GM23338 (cell line): ENCODE data around the gene MADCAM1. TPM values are rescaled to one million over a fixed set of nuclear protein-coding genes. Genes with fewer than 3 reads are reported as not detected.

Source experiments
- ATAC-seq: fragments of 200-7000 bp; cut with Tn5 transposase; 3 replicates; pipeline ENCODE4 v1.9.1; 2020
- DNase-seq: peaks from one replicate; pipeline ENCODE4 v3.0.0-alpha.2; 2015; ENCODE audit warnings: low spot score
- H2AFZ ChIP-seq: fragments of 200-600 bp; sonication (generic); 2 replicates; pipeline ENCODE4 v1.8.0; 2016; ENCODE audit warnings: antibody characterized with exemption, mild to moderate bottlenecking, moderate library complexity
- H3F3A ChIP-seq: fragments of 200-600 bp; sonication (generic); replicated peaks from 2 replicates; pipeline ENCODE4 v1.8.0; 2017; ENCODE audit warnings: antibody characterized with exemption, mixed run types, low read depth
- H3K27ac ChIP-seq: fragments of 200-600 bp; sonication (generic); 2 replicates; pipeline ENCODE4 v1.6.1; 2016; ENCODE audit warnings: low read depth
- H3K27me3 ChIP-seq: fragments of 200-600 bp; sonication (generic); 2 replicates; pipeline ENCODE4 v1.8.0; 2016; ENCODE audit warnings: mild to moderate bottlenecking, mixed run types, moderate library complexity; ENCODE audit not compliant: insufficient read depth
- H3K36me3 ChIP-seq: fragments of 200-600 bp; sonication (generic); 2 replicates; pipeline ENCODE4 v1.8.0; 2016; ENCODE audit warnings: mild to moderate bottlenecking; ENCODE audit not compliant: insufficient read depth
- H3K4me1 ChIP-seq: fragments of 200-600 bp; sonication (generic); 2 replicates; pipeline ENCODE4 v1.8.0; 2016; ENCODE audit warnings: mild to moderate bottlenecking, moderate library complexity; ENCODE audit not compliant: insufficient read depth
- H3K4me2 ChIP-seq: fragments of 200-600 bp; sonication (generic); 2 replicates; pipeline ENCODE4 v1.7.1; 2017; ENCODE audit warnings: mixed run types
- H3K4me3 ChIP-seq: fragments of 200-600 bp; sonication (generic); 2 replicates; pipeline ENCODE4 v1.6.1; 2016; ENCODE audit warnings: mixed run types
- H3K79me2 ChIP-seq: fragments of 200-600 bp; sonication (generic); replicated peaks from 2 replicates; pipeline ENCODE4 v1.8.0; 2017; ENCODE audit warnings: mild to moderate bottlenecking; ENCODE audit not compliant: insufficient read depth
- H3K9me2 ChIP-seq: fragments of 200-600 bp; sonication (generic); 2 replicates; pipeline ENCODE4 v1.8.0; 2017; ENCODE audit not compliant: insufficient read depth
- H4K20me1 ChIP-seq: fragments of 200-600 bp; sonication (generic); replicated peaks from 2 replicates; pipeline ENCODE4 v1.8.0; 2017; ENCODE audit warnings: mild to moderate bottlenecking; ENCODE audit not compliant: insufficient read depth
- H3K27ac Mint-ChIP-seq: 2 replicates; pipeline ENCODE4 v1.8.0; 2020; ENCODE audit warnings: inconsistent platforms, mild to moderate bottlenecking, moderate library complexity, mixed read lengths
- H3K27me3 Mint-ChIP-seq: 3 replicates; pipeline ENCODE4 v1.8.0; 2022; ENCODE audit warnings: low read depth, mild to moderate bottlenecking, moderate library complexity, mixed read lengths, inconsistent platforms; ENCODE audit not compliant: insufficient read depth, poor library complexity
- H3K36me3 Mint-ChIP-seq: 3 replicates; pipeline ENCODE4 v1.8.0; 2021; ENCODE audit warnings: low read depth, mild to moderate bottlenecking, inconsistent platforms, moderate library complexity, mixed read lengths
- H3K4me1 Mint-ChIP-seq: 3 replicates; pipeline ENCODE4 v1.8.0; 2020; ENCODE audit warnings: mild to moderate bottlenecking, inconsistent platforms, mixed read lengths
- H3K4me3 Mint-ChIP-seq: 3 replicates; pipeline ENCODE4 v1.8.0; 2021; ENCODE audit warnings: moderate library complexity, mild to moderate bottlenecking, inconsistent platforms, mixed read lengths
- H3K9me3 Mint-ChIP-seq: 3 replicates; pipeline ENCODE4 v1.8.0; 2020; ENCODE audit warnings: moderate library complexity, mild to moderate bottlenecking, inconsistent platforms, mixed read lengths
- CREB1 ChIP-seq: fragments of 250-450 bp; sonication (Bioruptor Pico); IDR thresholded peaks from 2 replicates; pipeline ENCODE4 v1.5.0; 2020; ENCODE audit warnings: low read depth, mild to moderate bottlenecking, moderate library complexity
- EZH2 ChIP-seq: fragments of 200-600 bp; sonication (generic); IDR thresholded peaks from one replicate; pipeline ENCODE4 v1.8.0; 2017; ENCODE audit warnings: antibody characterized with exemption, mild to moderate bottlenecking, low read depth; ENCODE audit not compliant: unreplicated experiment
- EZH2phosphoT487 ChIP-seq: fragments of 200-600 bp; sonication (generic); IDR thresholded peaks from one replicate; pipeline ENCODE4 v1.8.1; 2018; ENCODE audit warnings: antibody characterized with exemption; ENCODE audit not compliant: unreplicated experiment
- JUNB ChIP-seq: IDR thresholded peaks from one replicate; pipeline ENCODE4 v1.6.1; 2016; ENCODE audit warnings: antibody characterized with exemption; ENCODE audit not compliant: unreplicated experiment
- NANOG ChIP-seq: IDR thresholded peaks from 2 replicates; pipeline ENCODE4 v1.6.1; 2016; ENCODE audit warnings: antibody characterized with exemption, borderline replicate concordance
- POLR2AphosphoS5 ChIP-seq: IDR thresholded peaks from 2 replicates; pipeline ENCODE4 v1.6.1; 2016; ENCODE audit warnings: antibody characterized with exemption, low read depth
- STAT1 ChIP-seq: IDR thresholded peaks from one replicate; pipeline ENCODE4 v1.6.1; 2016; ENCODE audit warnings: antibody characterized with exemption; ENCODE audit not compliant: unreplicated experiment
- ZNF114 ChIP-seq: fragments of 250-450 bp; sonication (Bioruptor Pico); IDR thresholded peaks from 2 replicates; pipeline ENCODE4 v1.5.0; 2020; ENCODE audit warnings: mild to moderate bottlenecking, moderate library complexity
- ZNF331 ChIP-seq: fragments of 250-450 bp; sonication (Bioruptor Pico); IDR thresholded peaks from 2 replicates; pipeline ENCODE4 v1.5.0; 2020; ENCODE audit warnings: low read depth, mild to moderate bottlenecking, moderate library complexity
- polyA plus RNA-seq: library from polyadenylated mRNA; unstranded; fragments of >200 nt; fragmentation: Nextera tagmentation; extraction: Ambion mirVana; gene quantifications from 2 replicates; pipeline ENCODE4 v1.2.1, GENCODE V29; 2016
- total RNA-seq: library from RNA; depleted of rRNA; stranded (reverse); fragments of >200 nt; shearing (Covaris generic); gene quantifications from 2 replicates; pipeline ENCODE4 v1.2.3, GENCODE V29; 2014
- TF ChIP-seq, protein P1 (sequence below): IDR thresholded peaks from one replicate; pipeline ENCODE4 v1.6.1; 2018; ENCODE audit warnings: antibody characterized with exemption; ENCODE audit not compliant: unreplicated experiment
- TF ChIP-seq, protein P2 (sequence below): IDR thresholded peaks from 2 replicates; pipeline ENCODE4 v1.6.1; 2016; ENCODE audit warnings: antibody characterized with exemption
- TF ChIP-seq, protein P3 (sequence below), 2 experiments: fragments of 200-600 bp in 1 of 2; sonication (generic) in 1 of 2; conservative IDR thresholded peaks; 2 replicates each; pipeline versions ENCODE4 v1.5.1 to v1.6.1; 2016 to 2017; ENCODE audit warnings: antibody characterized with exemption in 2 of 2, low read depth in 2 of 2, mild to moderate bottlenecking in 2 of 2, moderate library complexity in 1 of 2
- TF ChIP-seq, protein P4 (sequence below): fragments of 250-450 bp; sonication (Bioruptor Pico); IDR thresholded peaks from 2 replicates; pipeline ENCODE4 v1.5.0; 2020; ENCODE audit warnings: mild to moderate bottlenecking, moderate library complexity

The MADCAM1 gene
- total and polyA plus RNA-seq, 2 experiments from 2014 or later, result 2.1 to 2.5 TPM

DNA sequence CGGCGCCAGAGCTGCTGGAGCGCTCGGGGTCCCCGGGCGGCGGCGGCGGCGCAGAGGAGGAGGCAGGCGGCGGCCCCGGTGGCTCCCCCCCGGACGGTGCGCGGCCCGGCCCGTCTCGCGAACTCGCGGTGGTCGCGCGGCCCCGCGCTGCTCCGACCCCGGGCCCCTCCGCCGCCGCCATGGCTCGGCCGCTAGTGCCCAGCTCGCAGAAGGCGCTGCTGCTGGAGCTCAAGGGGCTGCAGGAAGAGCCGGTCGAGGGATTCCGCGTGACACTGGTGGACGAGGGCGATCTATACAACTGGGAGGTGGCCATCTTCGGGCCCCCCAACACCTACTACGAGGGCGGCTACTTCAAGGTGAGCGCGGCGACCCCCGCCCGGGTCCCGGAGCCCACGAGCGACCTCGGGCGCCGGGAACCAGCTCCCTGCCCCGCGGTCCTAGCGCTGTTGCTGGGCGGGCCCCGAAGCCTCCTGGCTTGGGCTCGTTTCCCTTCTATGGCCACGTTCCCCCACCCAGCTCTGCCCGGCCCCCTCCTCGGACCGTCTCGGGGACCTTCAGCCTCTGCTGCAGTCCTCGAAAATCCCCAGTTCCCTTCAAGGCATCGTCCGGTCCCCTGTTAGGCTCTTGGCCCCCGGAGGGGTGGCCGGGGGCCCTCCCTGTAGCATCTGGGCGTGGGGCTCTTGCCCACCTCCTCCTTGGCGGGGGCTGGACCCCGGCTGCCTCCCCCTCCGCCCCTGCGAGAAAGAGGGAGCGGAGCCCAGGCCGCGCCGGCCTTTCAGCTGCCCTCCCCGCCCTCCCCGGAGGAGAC lies 35.7 kb downstream of the MADCAM1 start, which contains the start of gene CDC34:
TSS of gene CDC34 (plus strand) at position 8 of the 808 bp plus-strand sequence. CDS start at position 180, 172 bp downstream.
- H3K27ac Mint-ChIP-seq, result peak within 1 kb of the TSS; percentile 92

More for the DNA sequence above, 35.7 kb downstream of the MADCAM1 start, which contains the start of gene CDC34:
- H3K4me2 ChIP-seq, result peak within 1 kb of the TSS; percentile 94
- no peaks in the 10 kb centered on the region for H3K27me3 ChIP-seq
- Mint-ChIP-seq H3K9me3 (0 out of 3 replicates have a peak, but pooled peaks cover 2% of the 10 kb centered on the region), H3K36me3 (peaks cover 10% of the 10 kb centered on the region; the same call in 2 of the 3 replicates), H3K27me3 (peaks cover 16% of the 10 kb centered on the region), H3K4me1 (peaks cover 9% of the 10 kb centered on the region), H3K4me3 (peak within 1 kb of the TSS; percentile 87)
- peaks cover 17% of the 10 kb centered on the region for H4K20me1 ChIP-seq
- no peak for TF ChIP-seq CREB1 (CRISPR knock-in tag)
- TF ChIP-seq, protein P1, sequence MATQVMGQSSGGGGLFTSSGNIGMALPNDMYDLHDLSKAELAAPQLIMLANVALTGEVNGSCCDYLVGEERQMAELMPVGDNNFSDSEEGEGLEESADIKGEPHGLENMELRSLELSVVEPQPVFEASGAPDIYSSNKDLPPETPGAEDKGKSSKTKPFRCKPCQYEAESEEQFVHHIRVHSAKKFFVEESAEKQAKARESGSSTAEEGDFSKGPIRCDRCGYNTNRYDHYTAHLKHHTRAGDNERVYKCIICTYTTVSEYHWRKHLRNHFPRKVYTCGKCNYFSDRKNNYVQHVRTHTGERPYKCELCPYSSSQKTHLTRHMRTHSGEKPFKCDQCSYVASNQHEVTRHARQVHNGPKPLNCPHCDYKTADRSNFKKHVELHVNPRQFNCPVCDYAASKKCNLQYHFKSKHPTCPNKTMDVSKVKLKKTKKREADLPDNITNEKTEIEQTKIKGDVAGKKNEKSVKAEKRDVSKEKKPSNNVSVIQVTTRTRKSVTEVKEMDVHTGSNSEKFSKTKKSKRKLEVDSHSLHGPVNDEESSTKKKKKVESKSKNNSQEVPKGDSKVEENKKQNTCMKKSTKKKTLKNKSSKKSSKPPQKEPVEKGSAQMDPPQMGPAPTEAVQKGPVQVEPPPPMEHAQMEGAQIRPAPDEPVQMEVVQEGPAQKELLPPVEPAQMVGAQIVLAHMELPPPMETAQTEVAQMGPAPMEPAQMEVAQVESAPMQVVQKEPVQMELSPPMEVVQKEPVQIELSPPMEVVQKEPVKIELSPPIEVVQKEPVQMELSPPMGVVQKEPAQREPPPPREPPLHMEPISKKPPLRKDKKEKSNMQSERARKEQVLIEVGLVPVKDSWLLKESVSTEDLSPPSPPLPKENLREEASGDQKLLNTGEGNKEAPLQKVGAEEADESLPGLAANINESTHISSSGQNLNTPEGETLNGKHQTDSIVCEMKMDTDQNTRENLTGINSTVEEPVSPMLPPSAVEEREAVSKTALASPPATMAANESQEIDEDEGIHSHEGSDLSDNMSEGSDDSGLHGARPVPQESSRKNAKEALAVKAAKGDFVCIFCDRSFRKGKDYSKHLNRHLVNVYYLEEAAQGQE, result no peak
- TF ChIP-seq EZH2, result no peak
- no peak for TF ChIP-seq ZNF114 (CRISPR knock-in tag)
- TF ChIP-seq STAT1, result no peak
- TF ChIP-seq POLR2AphosphoS5, result no peak
- TF ChIP-seq, protein P2, sequence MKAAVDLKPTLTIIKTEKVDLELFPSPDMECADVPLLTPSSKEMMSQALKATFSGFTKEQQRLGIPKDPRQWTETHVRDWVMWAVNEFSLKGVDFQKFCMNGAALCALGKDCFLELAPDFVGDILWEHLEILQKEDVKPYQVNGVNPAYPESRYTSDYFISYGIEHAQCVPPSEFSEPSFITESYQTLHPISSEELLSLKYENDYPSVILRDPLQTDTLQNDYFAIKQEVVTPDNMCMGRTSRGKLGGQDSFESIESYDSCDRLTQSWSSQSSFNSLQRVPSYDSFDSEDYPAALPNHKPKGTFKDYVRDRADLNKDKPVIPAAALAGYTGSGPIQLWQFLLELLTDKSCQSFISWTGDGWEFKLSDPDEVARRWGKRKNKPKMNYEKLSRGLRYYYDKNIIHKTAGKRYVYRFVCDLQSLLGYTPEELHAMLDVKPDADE, result no peak
- no peak for TF ChIP-seq NANOG
- TF ChIP-seq, protein P3, sequence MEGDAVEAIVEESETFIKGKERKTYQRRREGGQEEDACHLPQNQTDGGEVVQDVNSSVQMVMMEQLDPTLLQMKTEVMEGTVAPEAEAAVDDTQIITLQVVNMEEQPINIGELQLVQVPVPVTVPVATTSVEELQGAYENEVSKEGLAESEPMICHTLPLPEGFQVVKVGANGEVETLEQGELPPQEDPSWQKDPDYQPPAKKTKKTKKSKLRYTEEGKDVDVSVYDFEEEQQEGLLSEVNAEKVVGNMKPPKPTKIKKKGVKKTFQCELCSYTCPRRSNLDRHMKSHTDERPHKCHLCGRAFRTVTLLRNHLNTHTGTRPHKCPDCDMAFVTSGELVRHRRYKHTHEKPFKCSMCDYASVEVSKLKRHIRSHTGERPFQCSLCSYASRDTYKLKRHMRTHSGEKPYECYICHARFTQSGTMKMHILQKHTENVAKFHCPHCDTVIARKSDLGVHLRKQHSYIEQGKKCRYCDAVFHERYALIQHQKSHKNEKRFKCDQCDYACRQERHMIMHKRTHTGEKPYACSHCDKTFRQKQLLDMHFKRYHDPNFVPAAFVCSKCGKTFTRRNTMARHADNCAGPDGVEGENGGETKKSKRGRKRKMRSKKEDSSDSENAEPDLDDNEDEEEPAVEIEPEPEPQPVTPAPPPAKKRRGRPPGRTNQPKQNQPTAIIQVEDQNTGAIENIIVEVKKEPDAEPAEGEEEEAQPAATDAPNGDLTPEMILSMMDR (conservative IDR thresholded peaks at IDR 0.05; ENCODE audit: low read depth in 2 of 2), result no peak
- TF ChIP-seq EZH2phosphoT487, result no peak
- no peak for TF ChIP-seq ZNF331
- TF ChIP-seq, protein P4, sequence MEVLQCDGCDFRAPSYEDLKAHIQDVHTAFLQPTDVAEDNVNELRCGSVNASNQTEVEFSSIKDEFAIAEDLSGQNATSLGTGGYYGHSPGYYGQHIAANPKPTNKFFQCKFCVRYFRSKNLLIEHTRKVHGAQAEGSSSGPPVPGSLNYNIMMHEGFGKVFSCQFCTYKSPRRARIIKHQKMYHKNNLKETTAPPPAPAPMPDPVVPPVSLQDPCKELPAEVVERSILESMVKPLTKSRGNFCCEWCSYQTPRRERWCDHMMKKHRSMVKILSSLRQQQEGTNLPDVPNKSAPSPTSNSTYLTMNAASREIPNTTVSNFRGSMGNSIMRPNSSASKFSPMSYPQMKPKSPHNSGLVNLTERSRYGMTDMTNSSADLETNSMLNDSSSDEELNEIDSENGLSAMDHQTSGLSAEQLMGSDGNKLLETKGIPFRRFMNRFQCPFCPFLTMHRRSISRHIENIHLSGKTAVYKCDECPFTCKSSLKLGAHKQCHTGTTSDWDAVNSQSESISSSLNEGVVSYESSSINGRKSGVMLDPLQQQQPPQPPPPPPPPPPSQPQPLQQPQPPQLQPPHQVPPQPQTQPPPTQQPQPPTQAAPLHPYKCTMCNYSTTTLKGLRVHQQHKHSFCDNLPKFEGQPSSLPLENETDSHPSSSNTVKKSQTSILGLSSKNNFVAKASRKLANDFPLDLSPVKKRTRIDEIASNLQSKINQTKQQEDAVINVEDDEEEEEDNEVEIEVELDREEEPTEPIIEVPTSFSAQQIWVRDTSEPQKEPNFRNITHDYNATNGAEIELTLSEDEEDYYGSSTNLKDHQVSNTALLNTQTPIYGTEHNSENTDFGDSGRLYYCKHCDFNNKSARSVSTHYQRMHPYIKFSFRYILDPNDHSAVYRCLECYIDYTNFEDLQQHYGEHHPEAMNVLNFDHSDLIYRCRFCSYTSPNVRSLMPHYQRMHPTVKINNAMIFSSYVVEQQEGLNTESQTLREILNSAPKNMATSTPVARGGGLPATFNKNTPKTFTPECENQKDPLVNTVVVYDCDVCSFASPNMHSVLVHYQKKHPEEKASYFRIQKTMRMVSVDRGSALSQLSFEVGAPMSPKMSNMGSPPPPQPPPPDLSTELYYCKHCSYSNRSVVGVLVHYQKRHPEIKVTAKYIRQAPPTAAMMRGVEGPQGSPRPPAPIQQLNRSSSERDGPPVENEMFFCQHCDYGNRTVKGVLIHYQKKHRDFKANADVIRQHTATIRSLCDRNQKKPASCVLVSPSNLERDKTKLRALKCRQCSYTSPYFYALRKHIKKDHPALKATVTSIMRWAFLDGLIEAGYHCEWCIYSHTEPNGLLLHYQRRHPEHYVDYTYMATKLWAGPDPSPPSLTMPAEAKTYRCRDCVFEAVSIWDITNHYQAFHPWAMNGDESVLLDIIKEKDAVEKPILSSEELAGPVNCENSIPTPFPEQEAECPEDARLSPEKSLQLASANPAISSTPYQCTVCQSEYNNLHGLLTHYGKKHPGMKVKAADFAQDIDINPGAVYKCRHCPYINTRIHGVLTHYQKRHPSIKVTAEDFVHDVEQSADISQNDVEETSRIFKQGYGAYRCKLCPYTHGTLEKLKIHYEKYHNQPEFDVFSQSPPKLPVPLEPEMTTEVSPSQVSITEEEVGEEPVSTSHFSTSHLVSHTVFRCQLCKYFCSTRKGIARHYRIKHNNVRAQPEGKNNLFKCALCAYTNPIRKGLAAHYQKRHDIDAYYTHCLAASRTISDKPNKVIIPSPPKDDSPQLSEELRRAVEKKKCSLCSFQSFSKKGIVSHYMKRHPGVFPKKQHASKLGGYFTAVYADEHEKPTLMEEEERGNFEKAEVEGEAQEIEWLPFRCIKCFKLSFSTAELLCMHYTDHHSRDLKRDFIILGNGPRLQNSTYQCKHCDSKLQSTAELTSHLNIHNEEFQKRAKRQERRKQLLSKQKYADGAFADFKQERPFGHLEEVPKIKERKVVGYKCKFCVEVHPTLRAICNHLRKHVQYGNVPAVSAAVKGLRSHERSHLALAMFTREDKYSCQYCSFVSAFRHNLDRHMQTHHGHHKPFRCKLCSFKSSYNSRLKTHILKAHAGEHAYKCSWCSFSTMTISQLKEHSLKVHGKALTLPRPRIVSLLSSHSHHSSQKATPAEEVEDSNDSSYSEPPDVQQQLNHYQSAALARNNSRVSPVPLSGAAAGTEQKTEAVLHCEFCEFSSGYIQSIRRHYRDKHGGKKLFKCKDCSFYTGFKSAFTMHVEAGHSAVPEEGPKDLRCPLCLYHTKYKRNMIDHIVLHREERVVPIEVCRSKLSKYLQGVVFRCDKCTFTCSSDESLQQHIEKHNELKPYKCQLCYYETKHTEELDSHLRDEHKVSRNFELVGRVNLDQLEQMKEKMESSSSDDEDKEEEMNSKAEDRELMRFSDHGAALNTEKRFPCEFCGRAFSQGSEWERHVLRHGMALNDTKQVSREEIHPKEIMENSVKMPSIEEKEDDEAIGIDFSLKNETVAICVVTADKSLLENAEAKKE (CRISPR knock-in tag), result no peak
- no peak for TF ChIP-seq JUNB
- H3F3A ChIP-seq, result peaks cover 13% of the 10 kb centered on the region
- H3K4me1 ChIP-seq, result no peaks in the 10 kb centered on the region; the same call in 1 of the 2 replicates
- peak within 1 kb of the TSS; percentile 81; the same call in 1 of the 2 replicates for H2AFZ ChIP-seq
- no peak for DNase-seq
- ATAC-seq, result peak; percentile 4
- H3K79me2 ChIP-seq, result peaks cover 25% of the 10 kb centered on the region
- H3K27ac ChIP-seq, result peak within 1 kb of the TSS; percentile 66; the same call in 1 of the 2 replicates
- no peaks in the 10 kb centered on the region; the same call in 1 of the 2 replicates for H3K36me3 ChIP-seq
- H3K4me3 ChIP-seq, result peak within 1 kb of the TSS; percentile 98
- H3K9me2 ChIP-seq, result no peaks in the 10 kb centered on the region
